ENCODE data around the gene MISFA.

- TF ChIP-seq, protein P1, sequence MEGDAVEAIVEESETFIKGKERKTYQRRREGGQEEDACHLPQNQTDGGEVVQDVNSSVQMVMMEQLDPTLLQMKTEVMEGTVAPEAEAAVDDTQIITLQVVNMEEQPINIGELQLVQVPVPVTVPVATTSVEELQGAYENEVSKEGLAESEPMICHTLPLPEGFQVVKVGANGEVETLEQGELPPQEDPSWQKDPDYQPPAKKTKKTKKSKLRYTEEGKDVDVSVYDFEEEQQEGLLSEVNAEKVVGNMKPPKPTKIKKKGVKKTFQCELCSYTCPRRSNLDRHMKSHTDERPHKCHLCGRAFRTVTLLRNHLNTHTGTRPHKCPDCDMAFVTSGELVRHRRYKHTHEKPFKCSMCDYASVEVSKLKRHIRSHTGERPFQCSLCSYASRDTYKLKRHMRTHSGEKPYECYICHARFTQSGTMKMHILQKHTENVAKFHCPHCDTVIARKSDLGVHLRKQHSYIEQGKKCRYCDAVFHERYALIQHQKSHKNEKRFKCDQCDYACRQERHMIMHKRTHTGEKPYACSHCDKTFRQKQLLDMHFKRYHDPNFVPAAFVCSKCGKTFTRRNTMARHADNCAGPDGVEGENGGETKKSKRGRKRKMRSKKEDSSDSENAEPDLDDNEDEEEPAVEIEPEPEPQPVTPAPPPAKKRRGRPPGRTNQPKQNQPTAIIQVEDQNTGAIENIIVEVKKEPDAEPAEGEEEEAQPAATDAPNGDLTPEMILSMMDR (IDR thresholded peaks at IDR 0.05), result no peak
- TF ChIP-seq EP300 (IDR thresholded peaks at IDR 0.05), result no peak
These were observed 4.4 kb upstream of the MISFA start for GRCh38 chr11:18594999-18595749.

Measured in esophagus muscularis mucosa (tissue), 3 donors.